RWPE2 (cell line): ENCODE results near the gene INPP5F.
"Not testable (repeated sequence)": the region's sequence is repeated elsewhere in the genome, so short reads cannot be mapped to it uniquely, and the experiment has no call there.

ENCODE experiments used
- ATAC-seq: fragments of 200-7000 bp; cut with Tn5 transposase; 3 replicates; pipeline ENCODE4 v1.9.1; 2021; ENCODE audit warnings: low read depth
- DNase-seq: peaks from one replicate; pipeline ENCODE4 v3.0.0-alpha.2; 2020; ENCODE audit warnings: low spot score
- H3K27ac ChIP-seq: fragments of 450-650 bp; 2 replicates; pipeline ENCODE4 v1.5.1; 2017; ENCODE audit warnings: mild to moderate bottlenecking; ENCODE audit not compliant: poor library complexity, severe bottlenecking
- H3K27me3 ChIP-seq: fragments of 250-450 bp; sonication (Bioruptor Pico); 2 replicates; pipeline ENCODE4 v1.5.1; 2021; ENCODE audit warnings: mild to moderate bottlenecking, moderate library complexity; ENCODE audit not compliant: insufficient read depth, poor library complexity, severe bottlenecking
- H3K36me3 ChIP-seq: fragments of 250-450 bp; sonication (Bioruptor Pico); 2 replicates; pipeline ENCODE4 v1.5.1; 2020; ENCODE audit warnings: low read depth, mild to moderate bottlenecking, moderate library complexity
- H3K4me1 ChIP-seq: fragments of 250-450 bp; sonication (Bioruptor Pico); 2 replicates; pipeline ENCODE4 v1.5.1; 2021; ENCODE audit warnings: mild to moderate bottlenecking, moderate library complexity; ENCODE audit not compliant: insufficient read depth, poor library complexity, severe bottlenecking
- H3K4me3 ChIP-seq: fragments of 250-450 bp; sonication (Bioruptor Pico); 2 replicates; pipeline ENCODE4 v1.5.1; 2021; ENCODE audit warnings: mild to moderate bottlenecking, moderate library complexity; ENCODE audit not compliant: severe bottlenecking
- H3K9me3 ChIP-seq: fragments of 250-450 bp; sonication (Bioruptor Pico); 2 replicates; pipeline ENCODE4 v1.5.1; 2021; ENCODE audit warnings: mild to moderate bottlenecking, moderate library complexity; ENCODE audit not compliant: severe bottlenecking
- CTCF ChIP-seq: fragments of 450-650 bp; IDR thresholded peaks from one replicate; pipeline ENCODE4 v1.5.1; 2017; ENCODE audit warnings: mild to moderate bottlenecking, moderate library complexity; ENCODE audit not compliant: poor library complexity, severe bottlenecking

The INPP5F gene

GRCh38 chr10:119783665-119784027 lies 57.8 kb downstream of the INPP5F start:
- no peaks in the 10 kb centered on the region for H3K4me1 ChIP-seq
- no peaks in the 10 kb centered on the region for H3K27me3 ChIP-seq
- no peak overlapping the region for H3K27ac ChIP-seq
- H3K4me3 ChIP-seq, result no peak overlapping the region
- no peaks in the 10 kb centered on the region; the same call in 1 of the 2 replicates for H3K36me3 ChIP-seq
- ATAC-seq, result no peak
- no peak for DNase-seq
- no peaks in the 10 kb centered on the region for H3K9me3 ChIP-seq
- no peak for TF ChIP-seq CTCF

- DNase-seq (no peak), ATAC-seq (no peak)
- TF ChIP-seq CTCF, result no peak
- no peaks in the 10 kb centered on the region for H3K9me3 ChIP-seq
- no peak overlapping the region for H3K27ac ChIP-seq
- no peaks in the 10 kb centered on the region for H3K27me3 ChIP-seq
- H3K4me3 ChIP-seq, result no peak overlapping the region
- no peaks in the 10 kb centered on the region for H3K4me1 ChIP-seq
- H3K36me3 ChIP-seq, result no peaks in the 10 kb centered on the region; the same call in 1 of the 2 replicates
Observed at GRCh38 chr10:119784340-119785067, 58.7 kb downstream of the INPP5F start.

- no peak overlapping the region for H3K27ac ChIP-seq
- H3K27me3 ChIP-seq, result no peaks in the 10 kb centered on the region
- DNase-seq (no peak), ATAC-seq (0 out of 3 replicates have a peak, but pooled peaks have one; percentile 40)
- H3K4me3 ChIP-seq, result no peak overlapping the region
- H3K4me1 ChIP-seq, result no peaks in the 10 kb centered on the region
- no peaks in the 10 kb centered on the region; the same call in 1 of the 2 replicates for H3K36me3 ChIP-seq
- TF ChIP-seq CTCF, result no peak
- H3K9me3 ChIP-seq, result no peaks in the 10 kb centered on the region
Observed at GRCh38 chr10:119786117-119786769, 60.4 kb downstream of the INPP5F start.

- not testable (repeated sequence) for H3K27me3 ChIP-seq, H3K36me3 ChIP-seq, H3K4me1 ChIP-seq, H3K9me3 ChIP-seq, ATAC-seq, H3K4me3 ChIP-seq, H3K27ac ChIP-seq, DNase-seq
Observed at GRCh38 chr10:119795101-119795500, 69.3 kb downstream of the INPP5F start.

- Histone ChIP-seq H3K4me1 (no peaks in the 10 kb centered on the region), H3K9me3 (no peaks in the 10 kb centered on the region), H3K27ac (no peak overlapping the region), H3K27me3 (no peaks in the 10 kb centered on the region), H3K36me3 (no peaks in the 10 kb centered on the region), H3K4me3 (no peak overlapping the region)
- no peak for TF ChIP-seq CTCF
- DNase-seq (no peak), ATAC-seq (no peak)
Observed at GRCh38 chr10:119796039-119796438, 70.2 kb downstream of the INPP5F start.
